Esophagus muscularis mucosa (tissue), 3 donors: Measurements from ENCODE around the gene USP48.

ENCODE experiments used
- POLR2A ChIP-seq: fragments of 450-650 bp; IDR thresholded peaks from one replicate; pipeline ENCODE4 v1.6.1; 2017; ENCODE audit warnings: antibody characterized with exemption, moderate library complexity, mild to moderate bottlenecking, low read depth
- TF ChIP-seq, protein P1 (sequence below), 3 experiments: fragments of 200-600 bp in 2 of 3; fragments of 450-650 bp in 1 of 3; sonication (generic) in 2 of 3; IDR thresholded peaks; one replicate each; pipeline ENCODE4 v1.5.1; 2017 to 2019; ENCODE audit warnings: antibody characterized with exemption in 3 of 3, mild to moderate bottlenecking in 2 of 3, moderate library complexity in 1 of 3

DNA sequence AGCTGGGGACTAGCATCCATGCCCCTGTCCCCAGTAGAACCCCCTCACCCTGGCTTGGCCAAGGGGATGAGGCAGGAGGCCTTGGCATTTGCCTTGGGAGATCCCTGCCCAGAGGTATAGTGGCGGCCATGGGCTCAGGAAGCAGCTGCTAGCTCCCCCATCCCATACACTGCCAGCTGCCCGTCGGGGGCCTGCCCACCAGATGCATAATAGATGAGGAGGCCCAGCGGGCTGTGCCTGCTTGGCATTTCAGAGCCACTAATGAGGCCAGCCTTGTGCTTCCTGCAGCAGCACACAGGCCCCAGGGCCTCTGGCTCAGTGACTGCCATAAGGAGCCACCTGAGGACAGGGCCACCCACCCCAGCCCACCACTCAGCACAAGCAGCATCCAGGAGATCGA, 137.4 kb downstream of the USP48 start:
- TF ChIP-seq, protein P1, sequence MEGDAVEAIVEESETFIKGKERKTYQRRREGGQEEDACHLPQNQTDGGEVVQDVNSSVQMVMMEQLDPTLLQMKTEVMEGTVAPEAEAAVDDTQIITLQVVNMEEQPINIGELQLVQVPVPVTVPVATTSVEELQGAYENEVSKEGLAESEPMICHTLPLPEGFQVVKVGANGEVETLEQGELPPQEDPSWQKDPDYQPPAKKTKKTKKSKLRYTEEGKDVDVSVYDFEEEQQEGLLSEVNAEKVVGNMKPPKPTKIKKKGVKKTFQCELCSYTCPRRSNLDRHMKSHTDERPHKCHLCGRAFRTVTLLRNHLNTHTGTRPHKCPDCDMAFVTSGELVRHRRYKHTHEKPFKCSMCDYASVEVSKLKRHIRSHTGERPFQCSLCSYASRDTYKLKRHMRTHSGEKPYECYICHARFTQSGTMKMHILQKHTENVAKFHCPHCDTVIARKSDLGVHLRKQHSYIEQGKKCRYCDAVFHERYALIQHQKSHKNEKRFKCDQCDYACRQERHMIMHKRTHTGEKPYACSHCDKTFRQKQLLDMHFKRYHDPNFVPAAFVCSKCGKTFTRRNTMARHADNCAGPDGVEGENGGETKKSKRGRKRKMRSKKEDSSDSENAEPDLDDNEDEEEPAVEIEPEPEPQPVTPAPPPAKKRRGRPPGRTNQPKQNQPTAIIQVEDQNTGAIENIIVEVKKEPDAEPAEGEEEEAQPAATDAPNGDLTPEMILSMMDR (IDR thresholded peaks at IDR 0.05) = no peak
- TF ChIP-seq POLR2A = no peak
